HG02973 (cell line): ENCODE data around the gene RIC8A.
"Not testable (repeated sequence)": the region's sequence is repeated elsewhere in the genome, so short reads cannot be mapped to it uniquely, and the experiment has no call there.

Experiments used
- ATAC-seq: cut with Tn5 transposase; IDR thresholded peaks from one replicate; pipeline ENCODE4 v1.9.1; 2021; ENCODE audit warnings: moderate library complexity; ENCODE audit not compliant: unreplicated experiment

The RIC8A gene

GRCh38 chr11:207208-207862 is at the start of gene RIC8A, which contains the start of gene BET1L:
Gene RIC8A, plus strand, starts transcription at chr11:207708. Its CDS starts 1,147 bp downstream, at chr11:208855.
Gene BET1L, minus strand, starts transcription at chr11:207399. Its CDS starts 78 bp downstream, at chr11:207321.
- ATAC-seq: peak; percentile 68

- not testable (repeated sequence) for ATAC-seq
Measured at GRCh38 chr11:180242-180641, 27.3 kb upstream of the RIC8A start.

GRCh38 chr11:189200-189783 is 18.2 kb upstream of the RIC8A start:
- peak; percentile 25 for ATAC-seq

GRCh38 chr11:189843-190311 is 17.6 kb upstream of the RIC8A start:
- ATAC-seq: peak; percentile 78

GRCh38 chr11:190546-190945 is 17.0 kb upstream of the RIC8A start:
- ATAC-seq: not testable (repeated sequence)

GRCh38 chr11:191490-192478 is 15.7 kb upstream of the RIC8A start:
- ATAC-seq: not testable (repeated sequence)

GRCh38 chr11:192674-193128 is 14.8 kb upstream of the RIC8A start, which contains the start of gene SCGB1C1:
Gene SCGB1C1, plus strand, starts transcription at chr11:193078. Its CDS starts 22 bp downstream, at chr11:193100.
- not testable (repeated sequence) for ATAC-seq

- ATAC-seq: not testable (repeated sequence)
Measured at GRCh38 chr11:193481-193880, 14.0 kb upstream of the RIC8A start.

- ATAC-seq: no peak
Measured at GRCh38 chr11:196786-197731, 10.4 kb upstream of the RIC8A start.

- ATAC-seq: no peak
Measured at GRCh38 chr11:197741-198235, 9.7 kb upstream of the RIC8A start.

GRCh38 chr11:198236-198806 is 9.2 kb upstream of the RIC8A start:
- ATAC-seq: no peak

GRCh38 chr11:199004-199581 is 8.4 kb upstream of the RIC8A start:
- ATAC-seq: no peak

GRCh38 chr11:199782-200181 is 7.7 kb upstream of the RIC8A start:
- no peak for ATAC-seq

GRCh38 chr11:200224-201003 is 7.1 kb upstream of the RIC8A start:
- ATAC-seq: no peak

- no peak for ATAC-seq
Measured at GRCh38 chr11:201966-202365, 5.5 kb upstream of the RIC8A start.

GRCh38 chr11:202490-202889 is 5.0 kb upstream of the RIC8A start:
- no peak for ATAC-seq

GRCh38 chr11:203056-203944 is 4.2 kb upstream of the RIC8A start:
- no peak for ATAC-seq
